HCT116 (cell line): ENCODE data around the gene HASPIN. TPM values are rescaled to one million over a fixed set of nuclear protein-coding genes. Genes with fewer than 3 reads are reported as not detected.

Experiments used
- ATAC-seq: fragments of 200-7000 bp; cut with Tn5 transposase; 2 replicates; pipeline ENCODE4 v1.9.1; 2020; ENCODE audit warnings: mild to moderate bottlenecking, moderate library complexity
- BruUV-seq: library from RNA; stranded (reverse); fragments of 400-500 nt; replicated peaks from 2 replicates; lab custom pipeline; 2021; lab: Mats Ljungman, UMichigan
- CTCF ChIA-PET: fragments of 300-600 bp; sonication (Branson Sonifier 250); formaldehyde crosslinking; loops from one replicate; lab custom pipeline; 2021; ENCODE audit warnings: antibody characterized with exemption; lab: Charles Lee
- POLR2A ChIA-PET: fragments of 300-600, 350-600 bp; sonication (Branson Sonifier 250); formaldehyde crosslinking; loops from one replicate; lab custom pipeline; 2021; ENCODE audit warnings: antibody characterized with exemption; lab: Charles Lee
- RAD21 ChIA-PET, 2 experiments: fragments of 300-600 bp; sonication (Branson Sonifier 250); formaldehyde crosslinking; loops; one replicate each; lab custom pipeline; 2023; ENCODE audit warnings: low total read pairs in 2 of 2; ENCODE audit not compliant: uncharacterized antibody in 2 of 2, unreplicated experiment in 2 of 2, low non-redundant PET in 1 of 2; lab: Charles Lee
- DNase-seq: peaks from one replicate; pipeline ENCODE4 v3.0.0-alpha.2; 2010; ENCODE audit warnings: low read depth, low spot score
- H2AFZ ChIP-seq: fragments of 200-600 bp; shearing (Covaris generic), sonication (generic); 2 replicates; pipeline ENCODE4 v1.6.1; 2017; ENCODE audit warnings: low read depth, mixed run types, mixed read lengths, antibody characterized with exemption, low read length; ENCODE audit not compliant: poor library complexity, severe bottlenecking
- H3K27ac ChIP-seq: 2 replicates; pipeline ENCODE4 v1.5.1; 2012; ENCODE audit warnings: low read depth, low read length
- H3K27me3 ChIP-seq: fragments of 200-600 bp; sonication (generic); 2 replicates; pipeline ENCODE4 v1.6.1; 2016; ENCODE audit warnings: mixed run types, low read length, mixed read lengths; ENCODE audit not compliant: insufficient read depth
- H3K36me3 ChIP-seq, 2 experiments: fragments of 200-500 bp in 1 of 2; fragments of 200-600 bp in 1 of 2; sonication (Bioruptor generic) in 1 of 2; sonication (generic) in 1 of 2; 2 replicates each; pipeline versions ENCODE4 v1.5.1 to v1.6.1; 2014 to 2016; ENCODE audit warnings: low read length in 2 of 2, inconsistent platforms in 1 of 2, mixed read lengths in 1 of 2, mixed run types in 1 of 2; ENCODE audit not compliant: insufficient read depth in 2 of 2, control insufficient read depth in 1 of 2
- H3K4me1 ChIP-seq, 2 experiments: fragments of 200-600 bp in 1 of 2; sonication (generic) in 1 of 2; 2 replicates each; pipeline versions ENCODE4 v1.5.1 to v1.6.1; 2012 to 2017; ENCODE audit warnings: low read length in 2 of 2, inconsistent platforms in 1 of 2, mild to moderate bottlenecking in 1 of 2, mixed read lengths in 1 of 2, mixed run types in 1 of 2, moderate library complexity in 1 of 2; ENCODE audit not compliant: insufficient read depth in 2 of 2, control insufficient read depth in 1 of 2
- H3K4me2 ChIP-seq: fragments of 200-600 bp; sonication (generic); 2 replicates; pipeline ENCODE4 v1.6.1; 2017; ENCODE audit warnings: mixed run types, low read length, mixed read lengths
- H3K4me3 ChIP-seq, 2 experiments: fragments of 200-600 bp in 1 of 2; sonication (generic) in 1 of 2; replicated peaks in 1 of 2; 2 replicates each; pipeline ENCODE4 v1.5.1; 2011 to 2016; ENCODE audit warnings: low read length in 2 of 2, control low read depth in 1 of 2, low read depth in 1 of 2, mild to moderate bottlenecking in 1 of 2, mixed read lengths in 1 of 2, mixed run types in 1 of 2
- H3K79me2 ChIP-seq: fragments of 200-600 bp; sonication (generic); 2 replicates; pipeline ENCODE4 v1.6.1; 2017; ENCODE audit warnings: mild to moderate bottlenecking, mixed run types, low read length, moderate library complexity, mixed read lengths; ENCODE audit not compliant: insufficient read depth
- H3K9ac ChIP-seq: fragments of 200-600 bp; sonication (generic); 2 replicates; pipeline ENCODE4 v1.6.1; 2016; ENCODE audit warnings: low read length, mixed read lengths
- H3K9me2 ChIP-seq: fragments of 200-600 bp; sonication (generic), shearing (Covaris generic); 2 replicates; pipeline ENCODE4 v1.6.1; 2017; ENCODE audit warnings: mixed run types, mild to moderate bottlenecking, moderate library complexity; ENCODE audit not compliant: insufficient read depth
- H3K9me3 ChIP-seq, 2 experiments: fragments of 200-500 bp in 1 of 2; fragments of 200-600 bp in 1 of 2; sonication (Bioruptor generic) in 1 of 2; sonication (generic) in 1 of 2; 2 replicates each; pipeline ENCODE4 v1.6.1; 2014 to 2017; ENCODE audit warnings: low read length in 2 of 2, mixed read lengths in 2 of 2, inconsistent platforms in 1 of 2, low read depth in 1 of 2, mild to moderate bottlenecking in 1 of 2, mixed run types in 1 of 2, moderate library complexity in 1 of 2; ENCODE audit not compliant: control insufficient read depth in 1 of 2, insufficient read depth in 1 of 2
- H4K20me1 ChIP-seq: fragments of 200-600 bp; sonication (generic), shearing (Covaris generic); 2 replicates; pipeline ENCODE4 v1.6.1; 2017; ENCODE audit warnings: mixed run types, mild to moderate bottlenecking, moderate library complexity; ENCODE audit not compliant: insufficient read depth
- CBX3 ChIP-seq: IDR thresholded peaks from 2 replicates; pipeline ENCODE4 v1.6.1; 2012; ENCODE audit warnings: low read depth
- CEBPB ChIP-seq: IDR thresholded peaks from 2 replicates; pipeline ENCODE4 v1.6.1; 2012; ENCODE audit warnings: low read depth
- EGR1 ChIP-seq: IDR thresholded peaks from 2 replicates; pipeline ENCODE4 v1.6.1; 2012; ENCODE audit warnings: low read depth
- ELF1 ChIP-seq: IDR thresholded peaks from 2 replicates; pipeline ENCODE4 v1.6.1; 2012; ENCODE audit warnings: low read depth, borderline replicate concordance
- EZH2 ChIP-seq: fragments of 200-600 bp; sonication (generic); IDR thresholded peaks from 2 replicates; pipeline ENCODE4 v1.6.1; 2017; ENCODE audit warnings: antibody characterized with exemption, mixed run types
- FOSL1 ChIP-seq: IDR thresholded peaks from 2 replicates; pipeline ENCODE4 v1.6.1; 2012; ENCODE audit warnings: low read depth
- JUND ChIP-seq: IDR thresholded peaks from 2 replicates; pipeline ENCODE4 v1.6.1; 2012
- POLR2A ChIP-seq: IDR thresholded peaks from 2 replicates; pipeline ENCODE4 v1.7.0; 2011; ENCODE audit warnings: borderline replicate concordance; ENCODE audit not compliant: insufficient read depth, insufficient read length; ENCODE audit errors: extremely low read depth
- POLR2AphosphoS5 ChIP-seq: IDR thresholded peaks from 2 replicates; pipeline ENCODE4 v1.6.1; 2011; ENCODE audit warnings: mild to moderate bottlenecking, low read depth, low read length, moderate library complexity
- RAD21 ChIP-seq: IDR thresholded peaks from 2 replicates; pipeline ENCODE4 v1.6.1; 2012; ENCODE audit warnings: low read depth, mild to moderate bottlenecking
- SP1 ChIP-seq: IDR thresholded peaks from 2 replicates; pipeline ENCODE4 v1.6.1; 2012; ENCODE audit warnings: low read depth
- TCF7L2 ChIP-seq: IDR thresholded peaks from 2 replicates; pipeline ENCODE4 v1.7.0; 2011; ENCODE audit warnings: borderline replicate concordance, inconsistent platforms; ENCODE audit not compliant: insufficient read depth, insufficient read length; ENCODE audit errors: extremely low read depth
- ZNF274 ChIP-seq: fragments of 200-500 bp; sonication (Bioruptor generic); IDR thresholded peaks from 2 replicates; pipeline ENCODE4 v1.6.1; 2014; ENCODE audit warnings: mild to moderate bottlenecking, low read depth, low read length, inconsistent platforms
- intact Hi-C: fragments of 100-400 bp; cut with micrococcal nuclease; formaldehyde crosslinking; loops from 2 replicates; pipeline ENCODE4 v1.10.0; 2022
- total RNA-seq: library from RNA; stranded (reverse); gene quantifications from one replicate; pipeline ENCODE4 v1.2.1, GENCODE V29; 2021; ENCODE audit not compliant: unreplicated experiment
- TF ChIP-seq, protein P1 (sequence below): IDR thresholded peaks from 2 replicates; pipeline ENCODE4 v1.6.1; 2012
- TF ChIP-seq, protein P2 (sequence below): IDR thresholded peaks from 2 replicates; pipeline ENCODE4 v1.6.1; 2012; ENCODE audit warnings: low read depth
- TF ChIP-seq, protein P3 (sequence below), 3 experiments: fragments of 200-600 bp in 1 of 3; sonication (generic) in 1 of 3; IDR thresholded peaks in 2 of 3; conservative IDR thresholded peaks in 1 of 3; 2 replicates each; pipeline ENCODE4 v1.5.1; 2012 to 2017; ENCODE audit warnings: low read depth in 2 of 3, low read length in 2 of 3, antibody characterized with exemption in 1 of 3, borderline replicate concordance in 1 of 3, control low read depth in 1 of 3, mild to moderate bottlenecking in 1 of 3, mixed read lengths in 1 of 3, mixed run types in 1 of 3, moderate library complexity in 1 of 3; ENCODE audit not compliant: insufficient read depth in 1 of 3

HASPIN gene
- total RNA-seq, 1 experiment from 2014 or later: 19.6 TPM

DNA sequence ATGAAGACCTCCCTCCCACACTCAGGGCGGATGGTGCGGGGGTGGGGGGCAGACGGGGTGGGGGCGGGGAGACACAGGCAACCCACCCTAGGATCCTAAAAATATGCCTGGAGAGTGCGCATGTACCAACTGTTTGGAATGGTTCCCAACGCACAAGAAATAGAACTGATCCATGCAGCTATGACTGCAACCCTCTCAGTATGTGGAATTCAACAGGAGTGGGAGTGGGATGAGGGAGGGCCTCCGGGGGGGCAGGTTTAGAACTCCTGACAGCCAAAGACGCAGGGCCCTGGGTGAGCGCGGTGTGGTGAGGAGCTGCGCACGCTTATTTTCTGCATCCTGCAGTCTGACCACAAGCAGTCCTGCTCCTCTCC is 26.6 kb upstream of the HASPIN start:
- no TSS peak for BruUV-seq
- no peak for TF ChIP-seq POLR2A
- Histone ChIP-seq H3K79me2 (no peaks in the 10 kb centered on the region), H3K27ac (no peak overlapping the region), H2AFZ (no peak overlapping the region), H3K9me3 (peaks cover 9 to 10% of the 10 kb centered on the region in 2 experiments; a peak in 2 of 4 replicates), H3K9ac (no peak overlapping the region), H3K36me3 (no peaks in the 10 kb centered on the region), H3K4me3 (no peak overlapping the region), H3K4me2 (no peak overlapping the region), H3K27me3 (no peaks in the 10 kb centered on the region), H3K4me1 (peaks cover 0 to 11% of the 10 kb centered on the region in 2 experiments; a peak in 2 of 4 replicates), H4K20me1 (no peaks in the 10 kb centered on the region), H3K9me2 (no peaks in the 10 kb centered on the region)
- no peak for DNase-seq
- CTCF ChIA-PET: no interaction called here
- intact Hi-C loops: no loop called here
- RAD21 ChIA-PET: no interaction called here
- no peak for ATAC-seq
- POLR2A ChIA-PET: no interaction called here

DNA sequence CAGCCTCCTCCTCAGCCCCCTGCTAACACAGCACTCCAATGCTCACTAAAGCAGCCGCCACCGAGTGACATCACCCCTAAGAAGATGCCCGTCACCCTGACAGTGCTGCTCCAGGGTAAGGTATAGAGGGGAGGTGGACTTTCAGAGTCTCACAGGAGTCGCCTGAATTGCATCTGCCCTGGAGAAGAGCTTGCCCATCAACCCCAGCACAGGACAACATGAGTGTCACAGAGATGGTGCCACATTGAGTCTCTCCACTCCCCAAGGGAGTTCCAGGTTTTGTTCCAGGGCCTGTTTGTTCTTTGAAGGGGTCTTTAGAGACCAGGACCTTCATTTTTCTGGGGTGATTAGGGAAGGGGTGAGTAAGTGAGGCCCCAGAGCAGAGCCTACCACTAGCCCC is 25.6 kb upstream of the HASPIN start:
- no TSS peak for BruUV-seq
- ATAC-seq: no peak
- Histone ChIP-seq H3K4me2 (no peak overlapping the region), H3K9me3 (peaks cover 9 to 10% of the 10 kb centered on the region in 2 experiments; a peak in 2 of 4 replicates), H2AFZ (no peak overlapping the region), H3K4me1 (peaks cover 0 to 11% of the 10 kb centered on the region in 2 experiments; a peak in 2 of 4 replicates), H3K9ac (no peak overlapping the region), H4K20me1 (no peaks in the 10 kb centered on the region), H3K36me3 (no peaks in the 10 kb centered on the region), H3K79me2 (no peaks in the 10 kb centered on the region), H3K27ac (no peak overlapping the region), H3K9me2 (no peaks in the 10 kb centered on the region), H3K4me3 (no peak overlapping the region), H3K27me3 (no peaks in the 10 kb centered on the region)
- CTCF ChIA-PET: no interaction called here
- intact Hi-C loops: no loop called here
- DNase-seq: no peak
- POLR2A ChIA-PET: no interaction called here
- TF ChIP-seq EGR1 (no peak), CEBPB (no peak), EZH2 (no peak), ZNF274 (no peak), JUND (no peak), FOSL1 (no peak), SP1 (no peak), RAD21 (no peak), POLR2AphosphoS5 (no peak), CBX3 (no peak), POLR2A (no peak), ELF1 (no peak), TCF7L2 (no peak)
- TF ChIP-seq, protein P1, sequence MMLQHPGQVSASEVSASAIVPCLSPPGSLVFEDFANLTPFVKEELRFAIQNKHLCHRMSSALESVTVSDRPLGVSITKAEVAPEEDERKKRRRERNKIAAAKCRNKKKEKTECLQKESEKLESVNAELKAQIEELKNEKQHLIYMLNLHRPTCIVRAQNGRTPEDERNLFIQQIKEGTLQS: no peak
- TF ChIP-seq, protein P2, sequence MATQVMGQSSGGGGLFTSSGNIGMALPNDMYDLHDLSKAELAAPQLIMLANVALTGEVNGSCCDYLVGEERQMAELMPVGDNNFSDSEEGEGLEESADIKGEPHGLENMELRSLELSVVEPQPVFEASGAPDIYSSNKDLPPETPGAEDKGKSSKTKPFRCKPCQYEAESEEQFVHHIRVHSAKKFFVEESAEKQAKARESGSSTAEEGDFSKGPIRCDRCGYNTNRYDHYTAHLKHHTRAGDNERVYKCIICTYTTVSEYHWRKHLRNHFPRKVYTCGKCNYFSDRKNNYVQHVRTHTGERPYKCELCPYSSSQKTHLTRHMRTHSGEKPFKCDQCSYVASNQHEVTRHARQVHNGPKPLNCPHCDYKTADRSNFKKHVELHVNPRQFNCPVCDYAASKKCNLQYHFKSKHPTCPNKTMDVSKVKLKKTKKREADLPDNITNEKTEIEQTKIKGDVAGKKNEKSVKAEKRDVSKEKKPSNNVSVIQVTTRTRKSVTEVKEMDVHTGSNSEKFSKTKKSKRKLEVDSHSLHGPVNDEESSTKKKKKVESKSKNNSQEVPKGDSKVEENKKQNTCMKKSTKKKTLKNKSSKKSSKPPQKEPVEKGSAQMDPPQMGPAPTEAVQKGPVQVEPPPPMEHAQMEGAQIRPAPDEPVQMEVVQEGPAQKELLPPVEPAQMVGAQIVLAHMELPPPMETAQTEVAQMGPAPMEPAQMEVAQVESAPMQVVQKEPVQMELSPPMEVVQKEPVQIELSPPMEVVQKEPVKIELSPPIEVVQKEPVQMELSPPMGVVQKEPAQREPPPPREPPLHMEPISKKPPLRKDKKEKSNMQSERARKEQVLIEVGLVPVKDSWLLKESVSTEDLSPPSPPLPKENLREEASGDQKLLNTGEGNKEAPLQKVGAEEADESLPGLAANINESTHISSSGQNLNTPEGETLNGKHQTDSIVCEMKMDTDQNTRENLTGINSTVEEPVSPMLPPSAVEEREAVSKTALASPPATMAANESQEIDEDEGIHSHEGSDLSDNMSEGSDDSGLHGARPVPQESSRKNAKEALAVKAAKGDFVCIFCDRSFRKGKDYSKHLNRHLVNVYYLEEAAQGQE: no peak
- TF ChIP-seq, protein P3, sequence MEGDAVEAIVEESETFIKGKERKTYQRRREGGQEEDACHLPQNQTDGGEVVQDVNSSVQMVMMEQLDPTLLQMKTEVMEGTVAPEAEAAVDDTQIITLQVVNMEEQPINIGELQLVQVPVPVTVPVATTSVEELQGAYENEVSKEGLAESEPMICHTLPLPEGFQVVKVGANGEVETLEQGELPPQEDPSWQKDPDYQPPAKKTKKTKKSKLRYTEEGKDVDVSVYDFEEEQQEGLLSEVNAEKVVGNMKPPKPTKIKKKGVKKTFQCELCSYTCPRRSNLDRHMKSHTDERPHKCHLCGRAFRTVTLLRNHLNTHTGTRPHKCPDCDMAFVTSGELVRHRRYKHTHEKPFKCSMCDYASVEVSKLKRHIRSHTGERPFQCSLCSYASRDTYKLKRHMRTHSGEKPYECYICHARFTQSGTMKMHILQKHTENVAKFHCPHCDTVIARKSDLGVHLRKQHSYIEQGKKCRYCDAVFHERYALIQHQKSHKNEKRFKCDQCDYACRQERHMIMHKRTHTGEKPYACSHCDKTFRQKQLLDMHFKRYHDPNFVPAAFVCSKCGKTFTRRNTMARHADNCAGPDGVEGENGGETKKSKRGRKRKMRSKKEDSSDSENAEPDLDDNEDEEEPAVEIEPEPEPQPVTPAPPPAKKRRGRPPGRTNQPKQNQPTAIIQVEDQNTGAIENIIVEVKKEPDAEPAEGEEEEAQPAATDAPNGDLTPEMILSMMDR (IDR thresholded peaks at IDR 0.05 in 2 of 3, conservative IDR thresholded peaks at IDR 0.05 in 1 of 3; ENCODE audit: borderline replicate concordance in 1 of 3, insufficient read depth in 1 of 3, low read depth in 2 of 3, low read length in 2 of 3): no peak
- RAD21 ChIA-PET: no interaction called here
